ENCODE results near the gene THSD4.

THSD4 gene

GRCh38 chr15:71807125-71807629 is 691.9 kb downstream of the THSD4 start:
- in situ Hi-C loops (cut with MboI; ENCODE audit: low sequenced_read_pairs) = no loop called here

GRCh38 chr15:71807691-71808091 is 692.4 kb downstream of the THSD4 start:
- in situ Hi-C loops (cut with MboI; ENCODE audit: low sequenced_read_pairs) = no loop called here

GRCh38 chr15:71808311-71809020 is 693.2 kb downstream of the THSD4 start:
- in situ Hi-C loops (cut with MboI; ENCODE audit: low sequenced_read_pairs) = no loop called here

- in situ Hi-C loops (cut with MboI; ENCODE audit: low sequenced_read_pairs) = no loop called here
These were observed 694.1 kb downstream of the THSD4 start for GRCh38 chr15:71809346-71809745.

GRCh38 chr15:71810256-71811035 is 695.2 kb downstream of the THSD4 start, which contains the start of gene NR2E3:
NR2E3 (plus strand) TSS chr15:71810554; CDS start chr15:71810744, 190 bp downstream.
- in situ Hi-C loops (cut with MboI; ENCODE audit: low sequenced_read_pairs) = no loop called here

GRCh38 chr15:71811036-71811736 is 695.9 kb downstream of the THSD4 start:
- in situ Hi-C loops (cut with MboI; ENCODE audit: low sequenced_read_pairs) = no loop called here

- in situ Hi-C loops (cut with MboI; ENCODE audit: low sequenced_read_pairs) = no loop called here
These were observed 696.8 kb downstream of the THSD4 start for GRCh38 chr15:71811752-71812735.

GRCh38 chr15:71812966-71813722 is 697.9 kb downstream of the THSD4 start:
- in situ Hi-C loops (cut with MboI; ENCODE audit: low sequenced_read_pairs) = no loop called here

GRCh38 chr15:71813723-71814470 is 698.6 kb downstream of the THSD4 start:
- in situ Hi-C loops (cut with MboI; ENCODE audit: low sequenced_read_pairs) = no loop called here

GRCh38 chr15:71815301-71815700 is 700.0 kb downstream of the THSD4 start:
- in situ Hi-C loops (cut with MboI; ENCODE audit: low sequenced_read_pairs) = no loop called here

GRCh38 chr15:71817351-71817750 is 702.1 kb downstream of the THSD4 start:
- in situ Hi-C loops (cut with MboI; ENCODE audit: low sequenced_read_pairs) = no loop called here

GRCh38 chr15:71820127-71820526 is 704.9 kb downstream of the THSD4 start:
- in situ Hi-C loops (cut with MboI; ENCODE audit: low sequenced_read_pairs) = no loop called here

- in situ Hi-C loops (cut with MboI; ENCODE audit: low sequenced_read_pairs) = no loop called here
These were observed 706.4 kb downstream of the THSD4 start for GRCh38 chr15:71821547-71822129.

GRCh38 chr15:71822890-71823630 is 707.8 kb downstream of the THSD4 start:
- in situ Hi-C loops (cut with MboI; ENCODE audit: low sequenced_read_pairs) = no loop called here

GRCh38 chr15:71823801-71824200 is 708.5 kb downstream of the THSD4 start:
- in situ Hi-C loops (cut with MboI; ENCODE audit: low sequenced_read_pairs) = no loop called here

- in situ Hi-C loops (cut with MboI; ENCODE audit: low sequenced_read_pairs) = no loop called here
These were observed 709.9 kb downstream of the THSD4 start for GRCh38 chr15:71825021-71825730.

GRCh38 chr15:71826196-71826595 is 710.9 kb downstream of the THSD4 start:
- in situ Hi-C loops (cut with MboI; ENCODE audit: low sequenced_read_pairs) = no loop called here
